ENCODE results near the gene CFAP299.

DNA sequence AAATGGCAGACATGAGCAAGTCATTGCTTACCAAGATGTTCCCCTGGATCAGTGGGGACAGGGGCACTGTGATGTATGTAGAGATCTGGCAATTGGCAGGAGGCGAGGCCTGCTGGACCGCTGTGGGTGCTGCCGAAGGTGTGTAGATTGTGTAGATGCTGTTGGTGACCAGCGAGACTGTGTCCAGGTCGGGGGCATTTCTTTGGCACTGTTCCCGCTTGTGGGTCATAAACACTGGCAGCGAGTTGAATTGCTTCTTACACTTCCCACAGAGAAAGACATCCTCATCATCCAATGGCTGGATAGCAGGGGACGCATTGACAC is 52.7 kb downstream of the CFAP299 start:
- TF ChIP-seq, protein P1, sequence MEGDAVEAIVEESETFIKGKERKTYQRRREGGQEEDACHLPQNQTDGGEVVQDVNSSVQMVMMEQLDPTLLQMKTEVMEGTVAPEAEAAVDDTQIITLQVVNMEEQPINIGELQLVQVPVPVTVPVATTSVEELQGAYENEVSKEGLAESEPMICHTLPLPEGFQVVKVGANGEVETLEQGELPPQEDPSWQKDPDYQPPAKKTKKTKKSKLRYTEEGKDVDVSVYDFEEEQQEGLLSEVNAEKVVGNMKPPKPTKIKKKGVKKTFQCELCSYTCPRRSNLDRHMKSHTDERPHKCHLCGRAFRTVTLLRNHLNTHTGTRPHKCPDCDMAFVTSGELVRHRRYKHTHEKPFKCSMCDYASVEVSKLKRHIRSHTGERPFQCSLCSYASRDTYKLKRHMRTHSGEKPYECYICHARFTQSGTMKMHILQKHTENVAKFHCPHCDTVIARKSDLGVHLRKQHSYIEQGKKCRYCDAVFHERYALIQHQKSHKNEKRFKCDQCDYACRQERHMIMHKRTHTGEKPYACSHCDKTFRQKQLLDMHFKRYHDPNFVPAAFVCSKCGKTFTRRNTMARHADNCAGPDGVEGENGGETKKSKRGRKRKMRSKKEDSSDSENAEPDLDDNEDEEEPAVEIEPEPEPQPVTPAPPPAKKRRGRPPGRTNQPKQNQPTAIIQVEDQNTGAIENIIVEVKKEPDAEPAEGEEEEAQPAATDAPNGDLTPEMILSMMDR (IDR thresholded peaks at IDR 0.05; ENCODE audit: insufficient read depth, low read depth, low read length), result no peak
- no peak for TF ChIP-seq EZH2 (IDR thresholded peaks at IDR 0.05; ENCODE audit: insufficient read depth, low read length)
